Parathyroid adenoma (tissue), 2 donors: ENCODE results near the gene SPATS2L.

Experiments
- H2AFZ ChIP-seq: fragments of 300-600 bp; sonication (generic); one replicate; pipeline ENCODE4 v1.7.0; 2017; ENCODE audit warnings: antibody characterized with exemption, mild to moderate bottlenecking
- H3K27ac ChIP-seq: fragments of 300-600 bp; sonication (generic); one replicate; pipeline ENCODE4 v1.7.0; 2017
- H3K27me3 ChIP-seq: fragments of 300-600 bp; sonication (generic); one replicate; pipeline ENCODE4 v1.7.0; 2017; ENCODE audit warnings: low read length; ENCODE audit not compliant: control insufficient read depth, insufficient read depth
- H3K36me3 ChIP-seq: fragments of 300-600 bp; sonication (generic); one replicate; pipeline ENCODE4 v1.7.0; 2017; ENCODE audit warnings: low read length; ENCODE audit not compliant: control insufficient read depth, insufficient read depth
- H3K4me1 ChIP-seq: fragments of 300-600 bp; sonication (generic); one replicate; pipeline ENCODE4 v1.7.0; 2017; ENCODE audit warnings: control low read depth
- H3K4me2 ChIP-seq: fragments of 300-600 bp; sonication (generic); one replicate; pipeline ENCODE4 v1.7.0; 2017; ENCODE audit warnings: low read length
- H3K4me3 ChIP-seq: fragments of 300-600 bp; sonication (generic); one replicate; pipeline ENCODE4 v1.7.0; 2017; ENCODE audit warnings: low read depth, low read length
- H3K79me2 ChIP-seq: fragments of 300-600 bp; sonication (generic); one replicate; pipeline ENCODE4 v1.7.0; 2017; ENCODE audit warnings: control low read depth
- H3K9ac ChIP-seq: fragments of 300-600 bp; sonication (generic); one replicate; pipeline ENCODE4 v1.7.0; 2017; ENCODE audit warnings: mild to moderate bottlenecking
- H3K9me3 ChIP-seq: fragments of 300-600 bp; sonication (generic); one replicate; pipeline ENCODE4 v1.7.0; 2017; ENCODE audit warnings: low read length; ENCODE audit not compliant: control insufficient read depth
- TF ChIP-seq, protein P1 (sequence below): fragments of 300-600 bp; sonication (generic); IDR thresholded peaks from one replicate; pipeline ENCODE4 v1.7.0; 2017; ENCODE audit warnings: antibody characterized with exemption, mild to moderate bottlenecking
- donor health status: primary hyperparathyroidism.

SPATS2L gene

DNA sequence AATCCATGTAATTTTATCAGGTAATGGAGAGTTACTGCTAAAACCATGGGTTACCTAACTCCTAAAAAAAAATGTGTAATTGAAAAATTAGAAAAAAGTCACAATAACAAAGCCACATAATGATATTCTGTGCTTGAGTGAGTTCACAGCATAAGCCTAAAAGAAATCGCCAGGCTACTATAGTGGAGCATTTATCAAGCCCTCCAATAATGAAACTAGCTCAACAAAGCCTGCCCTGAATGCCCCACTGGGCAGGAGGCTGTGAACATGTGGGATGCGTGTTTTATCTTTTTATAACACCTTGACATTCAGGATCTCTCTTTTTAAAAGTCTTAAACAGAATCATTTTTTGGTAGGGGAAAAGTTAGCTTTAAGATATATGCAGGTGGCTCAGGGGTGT is 117.0 kb downstream of the SPATS2L start:
- no peaks in the 10 kb centered on the region for H3K9me3 ChIP-seq
- H3K4me3 ChIP-seq, result no peak overlapping the region
- H3K9ac ChIP-seq, result no peak overlapping the region
- no peaks in the 10 kb centered on the region for H3K79me2 ChIP-seq
- no peaks in the 10 kb centered on the region for H3K27me3 ChIP-seq
- H3K4me1 ChIP-seq, result peaks cover 3% of the 10 kb centered on the region
- no peak overlapping the region for H3K4me2 ChIP-seq
- no peak overlapping the region for H3K27ac ChIP-seq
- H3K36me3 ChIP-seq, result no peaks in the 10 kb centered on the region
- H2AFZ ChIP-seq, result peak overlapping the region; percentile 4
- TF ChIP-seq, protein P1, sequence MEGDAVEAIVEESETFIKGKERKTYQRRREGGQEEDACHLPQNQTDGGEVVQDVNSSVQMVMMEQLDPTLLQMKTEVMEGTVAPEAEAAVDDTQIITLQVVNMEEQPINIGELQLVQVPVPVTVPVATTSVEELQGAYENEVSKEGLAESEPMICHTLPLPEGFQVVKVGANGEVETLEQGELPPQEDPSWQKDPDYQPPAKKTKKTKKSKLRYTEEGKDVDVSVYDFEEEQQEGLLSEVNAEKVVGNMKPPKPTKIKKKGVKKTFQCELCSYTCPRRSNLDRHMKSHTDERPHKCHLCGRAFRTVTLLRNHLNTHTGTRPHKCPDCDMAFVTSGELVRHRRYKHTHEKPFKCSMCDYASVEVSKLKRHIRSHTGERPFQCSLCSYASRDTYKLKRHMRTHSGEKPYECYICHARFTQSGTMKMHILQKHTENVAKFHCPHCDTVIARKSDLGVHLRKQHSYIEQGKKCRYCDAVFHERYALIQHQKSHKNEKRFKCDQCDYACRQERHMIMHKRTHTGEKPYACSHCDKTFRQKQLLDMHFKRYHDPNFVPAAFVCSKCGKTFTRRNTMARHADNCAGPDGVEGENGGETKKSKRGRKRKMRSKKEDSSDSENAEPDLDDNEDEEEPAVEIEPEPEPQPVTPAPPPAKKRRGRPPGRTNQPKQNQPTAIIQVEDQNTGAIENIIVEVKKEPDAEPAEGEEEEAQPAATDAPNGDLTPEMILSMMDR, result no peak

DNA sequence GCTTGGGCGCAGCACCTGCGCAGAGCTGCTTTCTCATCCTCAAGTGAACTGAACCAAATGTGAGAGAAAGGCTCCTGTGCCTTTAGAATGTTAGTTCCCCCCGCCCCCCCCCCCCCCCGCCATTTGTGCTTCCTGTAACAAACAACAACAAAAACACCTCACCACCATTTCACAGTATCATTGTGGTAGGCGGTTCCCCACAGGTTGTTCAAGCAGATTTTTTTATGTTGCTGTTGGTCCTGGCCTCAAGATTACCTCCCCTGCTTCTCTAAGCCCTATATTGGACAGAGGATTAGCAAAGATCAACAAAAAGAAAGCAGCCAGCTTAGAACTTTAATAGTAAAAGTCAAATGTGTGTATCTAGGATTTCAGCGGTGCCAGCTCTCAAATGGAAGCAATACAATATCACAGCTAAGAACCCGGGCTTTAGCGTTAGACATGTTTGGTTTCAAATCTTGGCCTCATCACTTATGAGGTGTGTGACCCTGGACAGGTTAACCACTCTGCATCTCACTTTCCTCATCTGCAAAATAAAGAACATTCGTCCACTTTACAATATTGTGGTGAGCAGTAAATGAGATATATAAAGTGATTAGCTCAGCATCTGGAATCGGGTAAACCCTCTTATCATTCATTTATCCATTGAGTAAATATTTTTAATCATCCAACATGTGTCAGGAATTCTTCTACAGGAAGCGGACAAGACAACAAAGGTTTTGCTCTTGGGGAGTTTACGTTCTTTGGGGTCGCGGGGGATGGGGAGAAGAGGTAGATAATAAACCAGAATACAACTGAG is 118.7 kb downstream of the SPATS2L start:
- TF ChIP-seq, protein P1, result no peak
- H3K27ac ChIP-seq, result no peak overlapping the region
- no peak overlapping the region for H3K4me2 ChIP-seq
- H3K27me3 ChIP-seq, result no peaks in the 10 kb centered on the region
- H3K79me2 ChIP-seq, result no peaks in the 10 kb centered on the region
- H3K36me3 ChIP-seq, result no peaks in the 10 kb centered on the region
- no peaks in the 10 kb centered on the region for H3K9me3 ChIP-seq
- peaks cover 10% of the 10 kb centered on the region for H3K4me1 ChIP-seq
- no peak overlapping the region for H3K4me3 ChIP-seq
- no peak overlapping the region for H3K9ac ChIP-seq
- H2AFZ ChIP-seq, result no peak overlapping the region

DNA sequence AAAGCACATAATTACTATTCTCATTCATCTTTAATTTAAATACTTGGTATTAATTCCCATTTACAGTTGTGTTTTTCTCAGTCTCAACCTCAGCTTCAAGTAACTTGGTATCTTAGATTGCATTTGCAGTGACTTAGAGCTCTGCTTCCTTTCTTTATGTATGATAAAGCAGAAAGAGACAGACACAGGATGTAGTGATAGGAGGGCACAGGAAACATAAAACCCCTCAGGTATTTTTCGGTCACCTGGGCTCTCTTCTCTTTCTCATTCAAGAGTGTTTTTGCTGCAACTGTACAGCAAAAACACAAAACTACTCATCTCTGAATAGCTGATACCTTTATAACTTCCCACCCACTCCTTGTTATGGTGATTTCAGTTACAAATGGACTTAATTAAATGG is 120.3 kb downstream of the SPATS2L start:
- H3K4me3 ChIP-seq, result no peak overlapping the region
- no peaks in the 10 kb centered on the region for H3K9me3 ChIP-seq
- peaks cover 10% of the 10 kb centered on the region for H3K4me1 ChIP-seq
- H3K9ac ChIP-seq, result no peak overlapping the region
- H3K79me2 ChIP-seq, result no peaks in the 10 kb centered on the region
- TF ChIP-seq, protein P1, result no peak
- no peak overlapping the region for H3K4me2 ChIP-seq
- H3K27ac ChIP-seq, result no peak overlapping the region
- H2AFZ ChIP-seq, result no peak overlapping the region
- H3K27me3 ChIP-seq, result no peaks in the 10 kb centered on the region
- H3K36me3 ChIP-seq, result no peaks in the 10 kb centered on the region

DNA sequence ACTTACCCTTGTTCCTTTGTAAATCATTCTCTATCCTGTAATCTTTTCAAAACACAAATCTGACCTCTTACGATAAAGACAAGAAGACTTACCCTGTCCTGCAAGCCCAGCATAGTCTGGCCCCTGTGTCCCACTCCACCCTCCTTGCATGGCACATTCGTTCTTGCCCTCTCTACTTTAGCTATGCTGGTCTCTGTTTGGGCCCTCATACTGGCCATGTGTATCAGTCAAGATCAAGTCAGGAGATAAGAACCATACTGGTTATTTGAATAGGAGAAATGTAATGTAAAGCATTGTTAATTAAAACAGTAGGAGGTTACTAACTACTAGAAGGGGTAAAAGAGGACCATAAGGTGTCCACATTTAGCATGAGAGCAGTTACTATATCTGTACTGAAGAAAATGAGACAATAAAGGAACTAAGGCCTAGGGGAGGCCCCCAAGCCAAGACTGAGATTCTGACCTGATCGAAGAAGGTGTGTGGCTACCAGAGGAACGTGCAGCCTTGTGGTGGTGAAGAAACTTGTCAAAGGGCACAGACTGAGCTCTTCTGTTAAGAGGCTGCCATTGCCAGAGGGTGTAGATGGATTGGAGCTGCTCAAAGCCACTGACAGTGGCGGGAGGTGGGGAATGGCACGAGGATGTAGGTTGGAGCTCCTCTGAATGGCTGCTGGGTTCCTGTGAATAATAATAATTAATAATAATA is 122.6 kb downstream of the SPATS2L start:
- H3K79me2 ChIP-seq, result no peaks in the 10 kb centered on the region
- no peak overlapping the region for H3K4me3 ChIP-seq
- no peak overlapping the region for H3K4me2 ChIP-seq
- H3K36me3 ChIP-seq, result no peaks in the 10 kb centered on the region
- TF ChIP-seq, protein P1, result no peak
- peaks cover 7% of the 10 kb centered on the region for H3K4me1 ChIP-seq
- H3K27ac ChIP-seq, result no peak overlapping the region
- no peak overlapping the region for H3K9ac ChIP-seq
- H2AFZ ChIP-seq, result no peak overlapping the region
- H3K27me3 ChIP-seq, result no peaks in the 10 kb centered on the region
- no peaks in the 10 kb centered on the region for H3K9me3 ChIP-seq
